Mesothelial cell of epicardium (in vitro differentiated cells): ENCODE data around the gene MON1B. TPM values are rescaled to one million over a fixed set of nuclear protein-coding genes. Genes with fewer than 3 reads are reported as not detected.

Experiments
- DNase-seq, 2 experiments: peaks; one replicate each; pipeline ENCODE4 v3.0.0; 2021; ENCODE audit warnings: low spot score in 2 of 2; ENCODE audit not compliant: unreplicated experiment in 2 of 2
- H3K27ac Mint-ChIP-seq: 2 replicates; pipeline ENCODE4 v1.8.0; 2021; ENCODE audit warnings: mixed read lengths
- H3K27me3 Mint-ChIP-seq: 2 replicates; pipeline ENCODE4 v1.8.0; 2021; ENCODE audit warnings: low read depth, mixed read lengths
- H3K36me3 Mint-ChIP-seq: 2 replicates; pipeline ENCODE4 v1.8.0; 2021; ENCODE audit warnings: mixed read lengths
- H3K4me1 Mint-ChIP-seq: 2 replicates; pipeline ENCODE4 v1.8.0; 2021; ENCODE audit warnings: mixed read lengths
- H3K4me3 Mint-ChIP-seq: 2 replicates; pipeline ENCODE4 v1.8.0; 2021; ENCODE audit warnings: mild to moderate bottlenecking, moderate library complexity, mixed read lengths
- H3K9me3 Mint-ChIP-seq: 2 replicates; pipeline ENCODE4 v1.8.0; 2021; ENCODE audit warnings: mixed read lengths
- total RNA-seq: library from RNA; stranded (reverse); gene quantifications from 3 replicates; pipeline ENCODE4 v1.2.1, GENCODE V29; 2021
- TF ChIP-seq, protein P1 (sequence below): fragments of 200-600 bp; sonication (generic); IDR thresholded peaks from one replicate; pipeline ENCODE4 v1.5.0; 2021; ENCODE audit warnings: antibody characterized with exemption; ENCODE audit not compliant: unreplicated experiment

The MON1B gene
- total RNA-seq, 1 donor from 2014 or later = 36.7 TPM

DNA sequence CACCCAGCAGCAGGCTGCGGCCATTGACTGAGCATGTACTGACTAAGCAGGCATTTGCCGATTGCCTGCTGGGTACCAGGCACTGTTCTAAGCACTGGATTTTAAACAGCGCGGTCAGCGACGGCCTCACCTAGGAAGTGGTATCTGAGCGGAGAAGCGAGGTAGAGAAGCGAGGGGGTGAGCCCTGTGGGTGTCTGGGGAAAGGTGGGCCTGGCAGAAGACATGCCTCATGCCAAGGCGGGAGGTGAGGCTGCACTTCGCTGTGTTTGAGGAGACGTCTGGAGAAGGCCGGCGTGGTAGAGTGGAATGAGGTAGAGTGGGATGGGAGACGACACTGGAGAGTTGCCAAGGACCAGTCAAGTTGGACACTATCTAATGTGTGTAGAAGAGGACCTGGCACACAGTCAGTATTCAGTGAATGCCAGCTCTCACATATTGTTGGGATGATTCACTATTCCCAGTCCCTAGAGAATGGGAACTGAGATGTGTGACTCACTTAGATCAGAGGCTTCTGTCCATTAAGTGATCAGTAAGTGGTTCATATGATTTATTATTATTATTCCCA lies 22.6 kb downstream of the MON1B start:
- H3K4me1 Mint-ChIP-seq = peaks cover 7% of the 10 kb centered on the region
- no peak for DNase-seq
- peak overlapping the region; percentile 78 for H3K4me3 Mint-ChIP-seq
- H3K27me3 Mint-ChIP-seq = no peaks in the 10 kb centered on the region
- no peak overlapping the region for H3K27ac Mint-ChIP-seq
- TF ChIP-seq, protein P1, sequence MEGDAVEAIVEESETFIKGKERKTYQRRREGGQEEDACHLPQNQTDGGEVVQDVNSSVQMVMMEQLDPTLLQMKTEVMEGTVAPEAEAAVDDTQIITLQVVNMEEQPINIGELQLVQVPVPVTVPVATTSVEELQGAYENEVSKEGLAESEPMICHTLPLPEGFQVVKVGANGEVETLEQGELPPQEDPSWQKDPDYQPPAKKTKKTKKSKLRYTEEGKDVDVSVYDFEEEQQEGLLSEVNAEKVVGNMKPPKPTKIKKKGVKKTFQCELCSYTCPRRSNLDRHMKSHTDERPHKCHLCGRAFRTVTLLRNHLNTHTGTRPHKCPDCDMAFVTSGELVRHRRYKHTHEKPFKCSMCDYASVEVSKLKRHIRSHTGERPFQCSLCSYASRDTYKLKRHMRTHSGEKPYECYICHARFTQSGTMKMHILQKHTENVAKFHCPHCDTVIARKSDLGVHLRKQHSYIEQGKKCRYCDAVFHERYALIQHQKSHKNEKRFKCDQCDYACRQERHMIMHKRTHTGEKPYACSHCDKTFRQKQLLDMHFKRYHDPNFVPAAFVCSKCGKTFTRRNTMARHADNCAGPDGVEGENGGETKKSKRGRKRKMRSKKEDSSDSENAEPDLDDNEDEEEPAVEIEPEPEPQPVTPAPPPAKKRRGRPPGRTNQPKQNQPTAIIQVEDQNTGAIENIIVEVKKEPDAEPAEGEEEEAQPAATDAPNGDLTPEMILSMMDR = no peak
- peaks cover 2% of the 10 kb centered on the region for H3K36me3 Mint-ChIP-seq
- H3K9me3 Mint-ChIP-seq = no peaks in the 10 kb centered on the region

DNA sequence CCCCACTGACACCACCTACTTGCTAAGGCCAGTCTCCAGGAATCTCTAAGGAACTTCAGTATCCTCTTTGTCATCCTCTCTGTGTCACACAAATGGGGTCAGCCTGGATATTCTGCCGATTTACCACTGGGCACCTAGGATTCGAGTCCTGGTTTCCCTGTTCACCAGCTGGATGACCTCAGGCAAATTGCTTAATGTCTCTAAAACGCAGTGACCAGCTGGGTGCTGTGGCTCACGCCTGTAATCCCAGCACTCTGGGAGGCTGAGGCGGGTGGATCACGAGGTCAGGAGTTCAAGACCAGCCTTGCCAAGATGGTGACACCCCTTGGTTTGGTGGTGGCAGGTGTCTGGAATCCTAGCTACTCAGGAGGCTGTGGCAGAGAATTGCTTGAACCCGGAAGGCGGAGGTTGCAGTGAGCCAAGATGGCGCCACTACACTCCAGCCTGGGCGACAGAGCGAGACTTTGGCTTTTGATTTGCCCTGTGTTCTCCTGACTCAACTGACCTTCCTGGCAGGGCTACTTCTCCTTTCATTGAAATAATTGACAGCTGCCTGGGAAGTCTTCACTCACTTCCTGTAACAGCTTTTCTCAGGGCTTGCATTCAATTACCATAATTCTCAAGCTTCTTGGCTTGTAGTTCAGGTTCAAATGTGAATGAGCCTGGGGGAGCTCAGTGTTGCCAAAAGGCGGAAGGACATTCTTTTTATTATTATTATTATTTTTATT lies 23.6 kb downstream of the MON1B start:
- H3K9me3 Mint-ChIP-seq = no peaks in the 10 kb centered on the region
- no peak for DNase-seq
- no peaks in the 10 kb centered on the region for H3K27me3 Mint-ChIP-seq
- peaks cover 7% of the 10 kb centered on the region for H3K4me1 Mint-ChIP-seq
- TF ChIP-seq, protein P1 = no peak
- peaks cover 2% of the 10 kb centered on the region for H3K36me3 Mint-ChIP-seq
- no peak overlapping the region for H3K4me3 Mint-ChIP-seq
- no peak overlapping the region for H3K27ac Mint-ChIP-seq

DNA sequence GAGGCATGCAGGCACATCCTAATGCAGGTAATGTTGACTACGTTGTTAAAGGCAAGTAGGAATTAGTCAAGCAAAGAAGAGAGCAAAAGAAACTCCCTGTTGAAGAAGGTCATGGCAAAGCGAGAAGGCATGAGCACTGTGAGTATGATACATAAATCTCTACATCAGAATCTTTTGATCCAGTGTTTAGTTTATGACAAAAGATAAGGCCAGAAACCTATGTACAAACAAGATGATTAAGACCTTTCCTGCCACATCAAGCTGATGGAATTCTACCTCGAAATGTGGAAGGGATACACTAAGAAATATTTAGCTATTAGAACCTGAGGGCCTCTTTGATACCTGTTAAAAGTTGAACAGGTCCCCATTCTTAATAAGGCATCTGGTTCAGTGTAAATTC lies 28.4 kb downstream of the MON1B start:
- no peak overlapping the region for H3K4me3 Mint-ChIP-seq
- H3K9me3 Mint-ChIP-seq = no peaks in the 10 kb centered on the region
- no peaks in the 10 kb centered on the region for H3K4me1 Mint-ChIP-seq
- TF ChIP-seq, protein P1 = no peak
- H3K27me3 Mint-ChIP-seq = no peaks in the 10 kb centered on the region
- DNase-seq = no peak
- peaks cover 2% of the 10 kb centered on the region for H3K36me3 Mint-ChIP-seq
- no peak overlapping the region for H3K27ac Mint-ChIP-seq

DNA sequence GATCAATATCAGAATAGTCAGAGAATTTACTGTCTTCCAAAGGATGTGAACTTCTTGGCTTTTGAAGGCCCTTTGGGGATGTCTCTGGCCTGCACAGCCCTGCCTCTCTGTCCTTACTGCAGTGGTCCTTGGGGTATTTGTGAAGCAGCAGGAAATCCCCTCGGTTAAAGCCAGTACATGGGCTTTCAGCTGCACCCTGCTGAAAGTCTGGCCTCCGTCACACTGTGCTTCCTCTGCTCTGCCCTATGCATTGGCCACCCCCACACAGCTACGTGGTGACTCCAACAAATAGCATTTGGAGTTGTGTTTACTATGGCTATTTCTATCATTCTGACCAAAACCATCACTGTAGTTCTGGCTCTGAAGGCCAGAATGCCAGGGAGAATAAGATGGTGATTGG lies 29.4 kb downstream of the MON1B start:
- no peaks in the 10 kb centered on the region for H3K9me3 Mint-ChIP-seq
- H3K27me3 Mint-ChIP-seq = no peaks in the 10 kb centered on the region
- H3K27ac Mint-ChIP-seq = no peak overlapping the region
- H3K36me3 Mint-ChIP-seq = peaks cover 2% of the 10 kb centered on the region
- TF ChIP-seq, protein P1 = no peak
- H3K4me1 Mint-ChIP-seq = no peaks in the 10 kb centered on the region
- no peak overlapping the region for H3K4me3 Mint-ChIP-seq
- no peak for DNase-seq

DNA sequence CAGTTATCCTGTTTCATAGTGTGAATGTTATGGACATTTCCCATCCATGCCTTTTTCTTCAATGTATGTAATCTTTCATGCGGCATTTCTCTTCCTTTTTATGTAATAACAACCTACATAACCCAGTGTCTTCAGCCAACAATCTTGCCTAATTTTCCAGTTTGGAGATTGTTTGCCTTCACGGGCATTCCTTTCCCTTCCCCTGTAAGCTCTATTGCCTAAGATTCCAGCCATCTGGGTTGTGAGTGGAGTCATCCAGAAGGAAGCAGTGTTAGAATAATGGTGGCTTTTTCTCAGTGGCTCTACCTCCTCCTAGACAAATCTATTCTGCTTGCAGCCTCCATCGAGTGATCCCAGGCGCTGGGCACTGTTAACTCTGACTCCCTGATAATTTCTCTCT lies 30.5 kb downstream of the MON1B start:
- H3K9me3 Mint-ChIP-seq = no peaks in the 10 kb centered on the region
- no peak for DNase-seq
- no peaks in the 10 kb centered on the region for H3K27me3 Mint-ChIP-seq
- no peak overlapping the region for H3K4me3 Mint-ChIP-seq
- no peak overlapping the region for H3K27ac Mint-ChIP-seq
- peaks cover 2% of the 10 kb centered on the region for H3K36me3 Mint-ChIP-seq
- no peaks in the 10 kb centered on the region for H3K4me1 Mint-ChIP-seq
- TF ChIP-seq, protein P1 = no peak
